SK-N-SH (cell line): ENCODE data around the gene TBC1D19.

Experiments
- CTCF ChIP-seq: fragments of 200-600 bp; sonication (generic); IDR thresholded peaks from 2 replicates; pipeline ENCODE4 v1.6.1; 2017; ENCODE audit warnings: antibody characterized with exemption, mild to moderate bottlenecking, moderate library complexity
- EP300 ChIP-seq, 2 experiments: IDR thresholded peaks; 2 replicates each; pipeline versions ENCODE4 v1.4.0 to v1.6.1; 2012; ENCODE audit warnings: borderline replicate concordance in 1 of 2, low read depth in 1 of 2, low read length in 1 of 2
- EZH2phosphoT487 ChIP-seq: fragments of 200-600 bp; sonication (generic); IDR thresholded peaks from 2 replicates; pipeline ENCODE4 v1.6.1; 2017; ENCODE audit warnings: low read depth, mixed run types, mild to moderate bottlenecking, antibody characterized with exemption, moderate library complexity, borderline replicate concordance
- FOXM1 ChIP-seq: IDR thresholded peaks from 2 replicates; pipeline ENCODE4 v1.4.0; 2012; ENCODE audit warnings: low read depth, mild to moderate bottlenecking
- SMC3 ChIP-seq: IDR thresholded peaks from 2 replicates; pipeline ENCODE4 v1.6.1; 2012; ENCODE audit warnings: low read depth, low read length, improper control_type of control experiment

DNA sequence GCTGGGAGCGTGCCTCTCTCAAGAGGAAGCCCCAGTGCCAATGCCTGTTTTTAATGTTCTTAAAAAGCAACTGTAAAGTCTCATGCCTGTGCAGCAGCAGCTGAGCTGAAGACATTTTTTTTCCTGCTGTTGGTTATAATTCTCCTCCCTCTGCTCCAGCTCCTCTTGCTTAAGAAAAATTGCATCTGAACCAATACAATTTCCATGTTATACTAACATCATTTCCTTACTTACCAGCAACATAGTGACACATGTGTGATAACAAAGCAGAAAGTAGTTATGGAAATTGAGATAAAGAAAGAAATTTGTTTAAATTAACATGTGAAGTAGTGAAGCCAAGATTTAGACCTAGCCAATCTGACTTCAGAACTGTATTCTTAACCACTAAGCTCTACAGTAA, 101.4 kb downstream of the TBC1D19 start:
- TF ChIP-seq EZH2phosphoT487 (no peak), SMC3 (no peak), EP300 (IDR thresholded peaks at IDR 0.05; ENCODE audit: borderline replicate concordance in 1 of 2, low read depth in 1 of 2, low read length in 1 of 2) (no peak), FOXM1 (no peak), CTCF (no peak)
